Neuron (in vitro differentiated cells): Measurements from ENCODE around the gene SLC24A4.
"Not testable (repeated sequence)": the region's sequence is repeated elsewhere in the genome, so short reads cannot be mapped to it uniquely, and the experiment has no call there.

Source experiments
- H2AFZ ChIP-seq: one replicate; pipeline ENCODE4 v1.6.1; 2013; ENCODE audit warnings: low read depth, mild to moderate bottlenecking, inconsistent platforms, low read length, moderate library complexity
- H3K27me3 ChIP-seq: one replicate; pipeline ENCODE4 v1.6.1; 2013; ENCODE audit warnings: low read length; ENCODE audit not compliant: insufficient read depth
- H3K36me3 ChIP-seq: one replicate; pipeline ENCODE4 v1.6.1; 2013; ENCODE audit warnings: low read length; ENCODE audit not compliant: insufficient read depth
- H3K4me1 ChIP-seq: one replicate; pipeline ENCODE4 v1.6.1; 2013; ENCODE audit warnings: low read length; ENCODE audit not compliant: insufficient read depth
- H3K4me3 ChIP-seq: 2 replicates; pipeline ENCODE4 v1.5.1; 2013; ENCODE audit warnings: mild to moderate bottlenecking, low read length, moderate library complexity
- H3K9me3 ChIP-seq: one replicate; pipeline ENCODE4 v1.6.1; 2013; ENCODE audit warnings: low read length

Gene SLC24A4

DNA sequence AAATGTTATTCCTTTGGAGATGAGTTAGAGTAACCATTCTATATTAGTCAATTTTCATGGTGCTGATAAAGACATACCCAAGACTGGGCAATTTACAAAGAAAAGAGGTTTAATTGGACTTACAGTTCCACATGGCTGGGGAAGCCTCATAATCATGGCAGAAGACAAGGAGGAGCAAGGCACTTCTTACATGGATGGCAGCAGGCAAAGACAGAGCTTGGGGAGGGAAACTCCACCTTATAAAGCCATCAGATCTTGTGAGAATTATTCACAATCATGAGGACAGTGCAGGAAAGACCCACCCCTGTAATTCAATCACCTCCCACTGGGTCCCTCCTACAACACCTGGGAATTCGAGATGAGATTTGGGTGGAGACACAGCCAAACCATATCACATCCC is 79.5 kb downstream of the SLC24A4 start:
- not testable (repeated sequence) for H3K4me3 ChIP-seq, H3K4me1 ChIP-seq, H2AFZ ChIP-seq, H3K36me3 ChIP-seq, H3K27me3 ChIP-seq, H3K9me3 ChIP-seq

DNA sequence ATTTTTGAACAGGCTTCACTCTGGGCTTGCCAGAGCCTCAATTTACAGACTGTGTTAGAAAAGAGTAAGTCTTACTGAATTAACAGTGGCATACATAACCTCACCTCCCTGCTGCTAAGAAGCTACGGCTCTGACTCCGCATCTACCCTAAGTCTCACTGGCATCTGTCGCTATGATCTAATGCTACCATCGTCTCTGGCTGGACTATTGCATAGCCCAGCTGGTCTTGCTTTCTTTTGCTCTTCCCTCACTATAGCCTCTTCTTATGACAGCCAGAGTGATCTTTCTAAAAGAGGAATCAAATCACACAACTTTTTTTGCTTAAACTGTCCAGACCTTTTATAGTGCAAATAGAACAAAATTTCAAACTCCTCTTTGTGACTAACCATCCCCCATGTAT is 81.1 kb downstream of the SLC24A4 start:
- Histone ChIP-seq H3K9me3 (peaks cover 2% of the 10 kb centered on the region), H3K27me3 (no peaks in the 10 kb centered on the region), H3K4me1 (no peaks in the 10 kb centered on the region), H3K4me3 (no peak overlapping the region), H2AFZ (no peak overlapping the region), H3K36me3 (no peaks in the 10 kb centered on the region)

DNA sequence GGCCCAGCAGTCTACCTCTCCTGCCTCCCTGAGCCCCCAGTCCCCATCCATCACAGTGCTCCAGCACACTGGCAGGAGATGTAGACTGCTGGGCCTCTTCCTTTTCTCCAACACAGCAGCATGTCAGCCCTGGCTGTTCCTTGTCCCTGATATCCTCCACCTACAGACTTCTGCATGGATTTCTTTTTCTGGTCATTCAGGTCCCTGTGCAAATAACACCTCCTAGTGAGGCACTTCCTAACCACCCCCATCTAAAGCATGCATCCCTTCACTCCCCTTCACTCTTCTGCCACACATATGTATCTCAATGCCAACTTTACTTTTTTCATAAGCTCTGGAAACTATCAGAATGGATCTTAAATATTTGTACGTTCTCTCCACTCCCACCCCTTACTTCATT is 81.5 kb downstream of the SLC24A4 start:
- H2AFZ ChIP-seq: no peak overlapping the region
- H3K4me1 ChIP-seq: no peaks in the 10 kb centered on the region
- no peaks in the 10 kb centered on the region for H3K36me3 ChIP-seq
- H3K27me3 ChIP-seq: no peaks in the 10 kb centered on the region
- H3K9me3 ChIP-seq: peaks cover 2% of the 10 kb centered on the region
- H3K4me3 ChIP-seq: no peak overlapping the region

DNA sequence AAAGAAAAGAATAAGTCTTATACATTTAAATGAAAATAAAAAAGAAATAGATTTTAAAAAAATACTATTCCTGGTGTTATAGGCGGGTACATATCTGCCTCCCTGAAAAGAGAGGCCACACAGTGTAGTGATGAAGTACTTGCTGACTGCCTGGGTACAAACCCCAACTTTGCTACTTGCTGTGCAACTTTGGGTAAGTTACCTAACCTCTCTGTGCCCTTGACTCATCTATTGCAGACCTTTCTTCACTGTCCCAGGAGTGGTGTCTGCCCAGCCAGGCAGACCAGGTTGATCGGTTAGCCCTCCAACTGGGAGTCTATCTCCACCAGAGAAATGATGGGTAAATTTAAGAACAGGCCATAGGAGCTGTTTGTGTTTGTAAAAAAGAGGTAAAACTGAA is 82.0 kb downstream of the SLC24A4 start:
- H3K27me3 ChIP-seq: no peaks in the 10 kb centered on the region
- H3K9me3 ChIP-seq: peaks cover 2% of the 10 kb centered on the region
- H3K4me1 ChIP-seq: no peaks in the 10 kb centered on the region
- H2AFZ ChIP-seq: no peak overlapping the region
- H3K36me3 ChIP-seq: no peaks in the 10 kb centered on the region
- H3K4me3 ChIP-seq: no peak overlapping the region

DNA sequence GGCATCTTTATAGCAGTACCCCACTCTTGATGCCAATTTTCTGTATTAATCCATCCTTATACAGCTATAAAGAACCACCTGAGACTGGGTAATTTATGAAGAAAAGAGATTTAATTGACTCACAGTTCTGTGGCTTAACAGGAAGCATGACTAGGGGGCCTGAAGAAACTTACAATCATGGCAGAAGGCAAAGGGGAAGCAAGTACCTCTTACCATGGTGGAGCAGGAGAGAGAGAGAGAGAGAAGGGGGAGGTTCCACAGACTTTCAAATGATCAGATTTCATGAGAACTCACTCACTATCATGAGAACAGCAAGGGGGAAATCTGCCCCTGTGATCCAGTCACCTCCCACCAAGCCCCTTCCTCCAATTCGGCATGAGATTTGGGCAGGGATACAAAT is 84.4 kb downstream of the SLC24A4 start:
- H3K4me3 ChIP-seq: no peak overlapping the region
- H3K27me3 ChIP-seq: no peaks in the 10 kb centered on the region
- no peaks in the 10 kb centered on the region for H3K4me1 ChIP-seq
- peaks cover 2% of the 10 kb centered on the region for H3K9me3 ChIP-seq
- no peak overlapping the region for H2AFZ ChIP-seq
- no peaks in the 10 kb centered on the region for H3K36me3 ChIP-seq

DNA sequence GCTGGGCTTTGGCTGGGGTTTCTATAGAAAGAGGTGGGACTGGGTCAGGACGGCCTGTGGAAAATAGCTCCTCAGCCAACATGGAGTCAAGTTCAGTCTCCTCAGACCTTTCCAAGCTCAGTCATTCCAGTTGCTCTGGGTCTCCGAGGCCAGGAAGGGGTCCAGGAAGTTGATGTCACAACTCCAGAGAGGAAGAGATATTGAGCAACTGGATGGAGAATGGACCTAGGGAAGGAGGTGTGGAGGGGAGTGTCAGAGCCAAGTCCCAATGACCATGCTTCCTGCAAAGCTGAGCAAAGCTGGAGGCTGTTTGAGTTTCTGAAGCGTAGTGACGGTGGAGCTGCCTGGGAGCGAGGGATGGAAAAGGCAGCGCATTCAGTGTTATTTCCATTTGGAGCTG is 86.1 kb downstream of the SLC24A4 start:
- Histone ChIP-seq H3K4me1 (no peaks in the 10 kb centered on the region), H3K27me3 (no peaks in the 10 kb centered on the region), H3K9me3 (peaks cover 2% of the 10 kb centered on the region), H3K36me3 (no peaks in the 10 kb centered on the region), H2AFZ (no peak overlapping the region), H3K4me3 (no peak overlapping the region)

DNA sequence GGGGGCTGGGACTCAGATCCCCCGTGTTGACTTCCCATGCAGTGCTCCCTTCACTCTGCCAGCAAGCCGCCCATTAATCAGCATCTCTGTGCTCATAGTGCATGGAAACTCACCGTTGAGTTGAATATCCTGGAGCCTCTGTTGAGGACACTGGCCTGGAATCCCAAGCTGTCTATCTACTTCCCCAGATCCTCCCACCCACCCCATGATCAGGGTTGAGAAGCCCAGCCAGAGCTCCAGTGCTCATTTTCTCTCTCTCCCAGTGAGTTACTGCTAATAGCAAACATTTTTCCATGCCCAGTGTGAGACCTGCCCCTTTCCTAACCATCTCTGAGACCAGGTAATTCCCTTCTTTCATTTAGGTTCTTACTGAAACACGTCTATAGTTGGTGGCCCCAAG is 88.2 kb downstream of the SLC24A4 start:
- Histone ChIP-seq H3K9me3 (peaks cover 2% of the 10 kb centered on the region), H3K4me1 (peaks cover 4% of the 10 kb centered on the region), H2AFZ (no peak overlapping the region), H3K27me3 (no peaks in the 10 kb centered on the region), H3K4me3 (no peak overlapping the region), H3K36me3 (no peaks in the 10 kb centered on the region)

DNA sequence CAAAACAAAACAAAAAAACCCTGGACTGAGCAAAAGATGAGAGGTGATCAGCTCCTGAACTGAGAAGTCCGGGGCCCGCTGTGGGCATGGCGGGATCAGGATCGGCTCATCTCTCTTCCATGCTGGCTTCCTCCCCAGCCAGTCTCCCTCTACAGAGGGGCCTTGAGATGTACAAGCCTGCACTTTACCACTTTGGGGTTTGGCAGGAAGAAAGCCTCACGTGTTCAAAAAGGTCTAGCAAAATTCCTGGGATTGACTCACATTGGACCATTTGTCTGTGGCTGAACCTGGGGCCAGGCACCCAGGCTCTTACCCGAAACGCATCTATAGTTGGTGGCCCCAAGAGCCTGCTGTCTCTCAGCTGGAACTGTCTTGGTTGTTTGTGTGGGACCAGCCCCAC is 89.0 kb downstream of the SLC24A4 start:
- Histone ChIP-seq H3K27me3 (no peaks in the 10 kb centered on the region), H3K4me1 (peaks cover 4% of the 10 kb centered on the region), H2AFZ (no peak overlapping the region), H3K9me3 (no peaks in the 10 kb centered on the region), H3K36me3 (no peaks in the 10 kb centered on the region), H3K4me3 (no peak overlapping the region)

DNA sequence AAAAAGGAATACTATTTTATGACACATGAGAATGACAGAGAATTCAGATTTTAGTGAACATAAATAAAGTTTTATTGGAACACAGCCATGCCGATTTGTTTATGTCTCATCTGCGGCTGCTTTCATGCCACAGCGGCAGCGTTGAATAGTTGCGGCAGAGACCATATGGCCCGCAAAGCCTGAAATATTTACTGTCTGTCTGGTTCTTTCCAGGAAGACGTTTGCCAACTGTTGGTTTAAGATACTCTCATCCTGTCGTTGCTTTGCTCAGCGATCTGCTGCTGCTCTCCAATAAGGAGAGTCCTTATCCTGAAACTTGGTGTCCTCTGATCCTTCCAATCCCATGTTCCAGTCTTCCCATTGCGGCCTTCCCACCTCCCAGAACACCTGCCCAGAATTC is 89.9 kb downstream of the SLC24A4 start:
- Histone ChIP-seq H3K4me1 (peaks cover 4% of the 10 kb centered on the region), H2AFZ (no peak overlapping the region), H3K36me3 (no peaks in the 10 kb centered on the region), H3K9me3 (no peaks in the 10 kb centered on the region), H3K4me3 (no peak overlapping the region), H3K27me3 (no peaks in the 10 kb centered on the region)

DNA sequence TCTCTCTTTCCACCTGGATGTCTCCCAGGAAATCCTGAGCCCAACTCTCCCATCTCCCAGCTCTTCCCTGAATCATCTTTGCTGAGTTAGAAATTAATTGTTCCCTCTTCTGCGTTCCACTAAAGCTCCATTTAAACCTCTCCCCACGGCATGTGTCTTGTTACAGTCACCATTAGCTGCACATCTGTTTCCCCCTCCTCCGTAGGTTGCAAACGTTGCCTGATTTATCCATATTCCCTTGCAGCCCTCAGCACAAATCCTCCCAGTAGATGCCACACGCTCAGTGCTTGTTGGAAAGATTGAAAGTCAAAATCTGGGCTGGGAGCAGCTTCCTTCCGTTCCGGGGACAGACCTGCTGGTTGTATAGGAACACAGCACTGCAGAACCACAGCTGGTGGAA is 90.4 kb downstream of the SLC24A4 start:
- Histone ChIP-seq H3K27me3 (no peaks in the 10 kb centered on the region), H3K9me3 (no peaks in the 10 kb centered on the region), H3K4me3 (no peak overlapping the region), H2AFZ (no peak overlapping the region), H3K36me3 (no peaks in the 10 kb centered on the region), H3K4me1 (peaks cover 4% of the 10 kb centered on the region)

DNA sequence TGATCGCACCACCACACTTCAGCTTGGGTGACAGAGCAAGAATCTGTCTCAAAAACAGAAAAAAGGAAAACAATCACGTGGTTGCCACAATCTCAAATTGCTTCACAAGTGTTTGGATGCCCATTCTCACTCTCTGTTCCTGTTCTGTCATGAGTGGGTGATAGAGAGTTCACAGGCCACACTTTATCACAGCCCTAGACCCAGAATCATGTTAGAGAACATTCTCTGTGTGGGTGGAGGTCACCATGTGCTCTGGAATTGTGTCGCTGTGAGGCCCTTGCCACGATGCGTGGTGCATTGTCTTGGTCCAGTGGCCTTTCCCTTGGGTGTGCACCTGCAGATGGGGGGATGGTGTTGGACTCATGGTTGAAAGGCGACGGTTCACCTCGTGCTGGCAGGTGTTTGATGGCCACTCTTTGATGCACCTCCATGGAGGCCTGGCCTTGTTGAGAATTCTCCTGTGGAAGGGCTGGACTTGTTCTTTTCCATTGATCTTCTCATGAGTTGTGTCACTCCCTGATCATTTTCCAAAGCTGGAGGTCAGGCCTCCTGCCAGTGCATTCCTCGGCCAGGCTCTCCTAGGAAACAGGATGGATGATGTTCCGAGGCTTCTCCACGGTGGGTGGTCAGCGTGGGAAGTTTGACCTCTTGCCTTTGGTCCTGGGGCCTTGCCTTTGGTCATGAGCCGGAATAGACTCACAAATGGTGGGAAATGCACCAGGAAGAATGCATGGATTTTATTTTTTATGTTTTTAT is 91.9 kb downstream of the SLC24A4 start:
- H2AFZ ChIP-seq: no peak overlapping the region
- no peak overlapping the region for H3K4me3 ChIP-seq
- peaks cover 4% of the 10 kb centered on the region for H3K4me1 ChIP-seq
- peaks cover 3% of the 10 kb centered on the region for H3K9me3 ChIP-seq
- H3K36me3 ChIP-seq: no peaks in the 10 kb centered on the region
- no peaks in the 10 kb centered on the region for H3K27me3 ChIP-seq

DNA sequence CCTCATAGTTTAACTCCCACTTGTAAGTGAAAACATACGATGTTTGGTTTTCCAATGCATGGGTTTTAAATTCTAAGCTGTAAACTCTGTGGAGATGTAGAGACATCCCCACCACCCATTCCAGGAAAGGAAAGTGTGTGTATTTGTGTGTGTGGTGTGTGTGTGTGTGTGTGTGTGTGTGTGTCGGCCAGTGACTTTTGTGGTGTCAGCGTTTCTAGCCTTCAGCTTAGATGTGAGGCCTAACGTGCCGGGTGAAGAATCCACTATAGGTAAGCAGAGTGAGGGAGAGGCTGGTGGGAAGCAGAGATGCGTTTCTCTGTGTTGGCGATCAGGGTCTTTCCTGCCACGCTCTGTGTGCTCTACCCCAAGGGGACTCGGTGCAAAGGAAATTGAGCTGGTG is 93.0 kb downstream of the SLC24A4 start:
- no peak overlapping the region for H2AFZ ChIP-seq
- no peaks in the 10 kb centered on the region for H3K27me3 ChIP-seq
- H3K4me1 ChIP-seq: peaks cover 4% of the 10 kb centered on the region
- no peak overlapping the region for H3K4me3 ChIP-seq
- H3K36me3 ChIP-seq: no peaks in the 10 kb centered on the region
- peaks cover 3% of the 10 kb centered on the region for H3K9me3 ChIP-seq

DNA sequence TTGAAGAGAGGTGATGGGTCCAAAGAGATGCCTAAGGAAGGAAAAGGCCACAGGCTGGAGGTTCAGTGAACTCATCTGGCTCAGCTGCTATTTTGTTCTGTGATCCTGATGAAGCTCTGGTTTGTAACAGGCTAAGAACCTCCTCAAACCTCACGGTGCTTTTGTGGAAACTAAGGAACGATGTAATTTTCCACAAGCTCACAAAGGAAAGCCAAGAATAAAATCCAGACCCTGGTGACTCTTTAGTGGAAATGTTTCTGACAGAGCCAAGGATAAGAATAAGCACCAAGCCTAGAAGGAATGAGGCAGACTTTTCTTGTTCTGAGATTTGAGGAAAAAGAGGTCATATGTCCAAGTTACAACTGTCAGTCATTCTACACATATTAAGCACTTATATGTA is 93.6 kb downstream of the SLC24A4 start:
- peaks cover 3% of the 10 kb centered on the region for H3K9me3 ChIP-seq
- peaks cover 4% of the 10 kb centered on the region for H3K4me1 ChIP-seq
- no peak overlapping the region for H3K4me3 ChIP-seq
- no peaks in the 10 kb centered on the region for H3K36me3 ChIP-seq
- H3K27me3 ChIP-seq: no peaks in the 10 kb centered on the region
- H2AFZ ChIP-seq: no peak overlapping the region

DNA sequence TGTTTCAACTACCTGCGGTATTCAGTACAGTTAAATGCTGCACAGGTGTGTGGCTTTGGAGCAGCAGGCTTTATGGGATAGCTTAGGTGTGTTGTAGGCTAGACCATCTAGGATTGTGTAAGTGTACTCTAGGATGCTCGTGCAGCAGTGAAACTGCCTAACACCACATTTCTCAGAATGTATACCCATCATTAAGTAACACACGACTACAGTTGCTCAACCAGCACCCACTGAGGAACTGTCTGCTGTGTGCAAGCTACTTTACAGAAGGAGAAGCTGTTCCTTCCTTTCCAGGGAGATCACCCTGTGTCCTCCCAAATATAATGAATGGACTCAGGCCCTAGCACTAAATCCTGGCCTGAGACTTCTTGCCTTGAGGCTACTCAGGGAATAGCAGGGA is 94.8 kb downstream of the SLC24A4 start:
- peaks cover 3% of the 10 kb centered on the region for H3K9me3 ChIP-seq
- no peaks in the 10 kb centered on the region for H3K27me3 ChIP-seq
- H3K36me3 ChIP-seq: no peaks in the 10 kb centered on the region
- peaks cover 4% of the 10 kb centered on the region for H3K4me1 ChIP-seq
- no peak overlapping the region for H3K4me3 ChIP-seq
- no peak overlapping the region for H2AFZ ChIP-seq
